GM19043 (cell line): Measurements from ENCODE around the gene ACAD8.
"Not testable (repeated sequence)": the region's sequence is repeated elsewhere in the genome, so short reads cannot be mapped to it uniquely, and the experiment has no call there.

ENCODE experiments used
- ATAC-seq: cut with Tn5 transposase; IDR thresholded peaks from one replicate; pipeline ENCODE4 v1.9.1; 2021; ENCODE audit warnings: low read depth; ENCODE audit not compliant: unreplicated experiment

The ACAD8 gene

GRCh38 chr11:134264966-134265764 is 11.8 kb downstream of the ACAD8 start:
- ATAC-seq: no peak

DNA sequence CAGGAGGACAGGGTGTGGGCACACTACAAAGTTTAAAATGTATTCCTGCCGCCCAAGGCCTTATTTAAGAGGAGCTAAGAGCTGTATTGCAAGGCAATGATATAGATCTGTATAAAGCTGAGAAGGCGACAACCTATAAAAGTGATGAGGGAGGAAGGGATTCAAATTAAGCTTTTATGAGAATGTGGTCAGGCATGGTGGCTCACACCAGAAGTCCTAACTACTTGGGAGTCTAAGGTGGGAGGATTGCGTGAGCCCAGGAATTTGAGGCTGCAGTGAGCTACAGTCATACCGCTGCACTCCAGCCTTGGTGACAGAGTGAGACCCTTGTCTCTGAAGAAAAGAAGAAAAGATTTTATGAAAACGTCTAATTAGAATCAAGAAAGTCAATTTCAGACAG is 13.1 kb downstream of the ACAD8 start:
- no peak for ATAC-seq

DNA sequence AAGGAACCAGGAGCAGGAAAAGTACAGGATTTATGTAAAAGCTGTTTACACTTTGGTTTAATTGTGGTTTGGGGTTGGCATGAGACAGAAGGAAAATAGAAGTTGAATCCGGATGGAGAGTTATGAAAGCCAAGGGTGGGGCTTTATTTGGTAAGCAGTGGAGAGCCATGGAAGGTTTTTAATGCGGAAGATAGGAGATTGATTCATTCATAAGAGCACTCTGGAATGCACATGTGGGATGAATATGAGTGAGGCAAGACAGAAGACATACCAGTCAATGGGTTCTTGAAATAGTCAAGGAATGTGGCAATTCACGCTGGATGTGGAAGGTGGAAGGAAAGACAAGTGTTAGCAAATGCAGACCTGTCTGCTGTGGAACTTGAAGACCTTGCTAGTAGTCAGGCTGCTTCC is 13.5 kb downstream of the ACAD8 start:
- no peak for ATAC-seq

GRCh38 chr11:134267461-134267860 is 14.1 kb downstream of the ACAD8 start:
- ATAC-seq: no peak

DNA sequence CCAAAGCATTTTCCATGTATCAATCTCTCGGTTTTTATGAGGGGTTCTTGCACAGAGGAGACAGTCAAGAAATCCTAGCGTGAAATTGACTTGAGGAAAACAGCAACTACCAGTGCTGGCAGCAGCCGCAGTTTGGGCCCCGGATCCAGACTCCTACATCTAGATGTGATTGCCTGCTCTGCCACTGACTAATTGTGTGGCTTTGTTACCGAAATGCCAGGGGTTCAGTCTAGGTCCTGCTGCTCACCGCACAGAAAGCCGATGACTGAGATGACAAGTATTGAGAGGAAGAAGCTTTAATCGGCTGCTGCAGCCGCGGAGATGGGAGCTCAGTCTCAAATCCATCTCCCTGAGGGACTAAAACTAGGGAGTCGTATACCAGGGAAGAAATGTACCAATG is 14.6 kb downstream of the ACAD8 start:
- no peak for ATAC-seq

DNA sequence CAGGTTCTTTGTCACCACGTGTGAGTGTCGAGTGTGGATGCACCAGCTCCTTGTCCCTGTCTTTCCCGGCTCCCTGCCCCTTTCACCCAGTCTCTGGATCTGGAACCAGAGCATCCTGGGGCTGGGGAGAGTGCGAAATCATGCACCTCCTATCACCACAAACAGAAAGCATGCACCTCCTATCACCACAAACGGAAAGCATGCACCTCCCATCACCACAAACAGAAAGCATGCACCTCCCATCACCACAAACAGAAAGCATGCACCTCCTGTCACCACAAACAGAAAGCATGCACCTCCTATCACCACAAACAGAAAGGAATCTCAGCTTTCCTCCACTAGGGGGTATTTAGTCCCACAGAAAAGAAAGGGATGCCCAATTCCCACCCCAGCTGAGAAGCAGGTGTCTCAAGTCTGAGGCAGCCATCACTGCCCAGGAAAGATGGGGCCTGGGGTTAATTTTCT is 16.9 kb downstream of the ACAD8 start:
- ATAC-seq: no peak

DNA sequence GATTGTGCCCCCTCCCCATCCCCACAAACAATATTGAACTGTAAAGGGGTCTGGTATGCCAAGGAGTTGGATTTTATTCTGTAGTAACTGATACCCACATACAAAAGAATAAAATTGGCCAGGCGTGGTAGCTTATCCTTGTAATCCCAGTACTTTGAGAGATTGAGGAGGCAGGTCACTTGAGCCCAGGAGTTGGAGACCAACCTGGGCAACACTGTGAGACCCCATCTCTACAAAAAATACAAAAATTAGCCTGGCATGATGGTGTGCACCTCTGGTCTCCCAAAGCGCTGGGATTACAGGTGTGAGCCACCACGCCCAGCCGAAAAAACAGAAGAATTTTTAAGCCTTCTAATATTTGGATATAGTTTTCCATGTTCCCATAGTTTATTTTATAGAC is 18.6 kb downstream of the ACAD8 start:
- no peak for ATAC-seq

DNA sequence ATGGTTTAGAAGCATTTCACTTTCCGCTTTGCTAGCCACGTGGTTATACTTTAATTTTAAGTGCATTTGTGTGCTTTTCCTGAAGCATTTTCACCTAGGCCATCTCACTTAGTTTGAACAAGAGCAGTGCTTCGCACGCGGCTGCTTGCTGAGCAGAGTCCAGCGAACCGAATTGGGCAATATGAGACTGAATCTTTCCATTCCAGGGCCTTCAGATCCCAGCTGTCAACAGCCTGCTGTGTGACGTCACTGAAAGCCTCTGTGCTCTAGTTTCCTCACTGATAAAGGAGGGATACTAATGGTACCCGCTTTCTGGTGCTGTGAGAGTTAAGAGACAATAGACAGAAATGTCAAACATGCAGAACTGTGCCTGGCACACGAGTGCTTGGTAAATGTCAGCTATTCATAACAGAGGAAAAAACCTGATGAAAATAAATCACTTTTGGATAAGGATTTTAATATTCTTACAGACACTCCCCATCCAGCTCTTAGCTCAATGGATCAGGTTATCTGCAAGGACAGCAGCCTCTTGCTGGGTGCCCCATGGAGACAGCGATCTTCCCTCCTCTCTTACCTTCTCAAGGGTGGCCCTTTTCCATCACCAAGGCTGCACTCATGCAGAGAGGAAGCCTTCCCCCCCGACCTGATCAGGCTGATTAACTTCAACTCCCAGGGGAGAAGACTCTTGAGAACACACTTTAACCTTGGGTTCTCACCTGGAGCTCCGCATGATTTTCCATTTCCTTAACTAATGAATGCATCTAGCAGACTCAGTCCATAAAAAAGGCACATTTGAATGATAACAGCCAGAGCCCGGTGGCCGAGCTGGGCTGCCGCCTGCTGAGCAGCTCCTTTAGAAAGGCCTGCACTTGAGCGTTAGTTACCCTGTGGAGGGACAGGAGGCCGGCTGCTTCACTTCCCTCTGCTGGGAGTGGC is 19.3 kb downstream of the ACAD8 start:
- no peak for ATAC-seq

GRCh38 chr11:134273317-134273712 is 19.9 kb downstream of the ACAD8 start:
- no peak for ATAC-seq

- no peak for ATAC-seq
These were observed 21.8 kb downstream of the ACAD8 start for GRCh38 chr11:134275188-134275533.

DNA sequence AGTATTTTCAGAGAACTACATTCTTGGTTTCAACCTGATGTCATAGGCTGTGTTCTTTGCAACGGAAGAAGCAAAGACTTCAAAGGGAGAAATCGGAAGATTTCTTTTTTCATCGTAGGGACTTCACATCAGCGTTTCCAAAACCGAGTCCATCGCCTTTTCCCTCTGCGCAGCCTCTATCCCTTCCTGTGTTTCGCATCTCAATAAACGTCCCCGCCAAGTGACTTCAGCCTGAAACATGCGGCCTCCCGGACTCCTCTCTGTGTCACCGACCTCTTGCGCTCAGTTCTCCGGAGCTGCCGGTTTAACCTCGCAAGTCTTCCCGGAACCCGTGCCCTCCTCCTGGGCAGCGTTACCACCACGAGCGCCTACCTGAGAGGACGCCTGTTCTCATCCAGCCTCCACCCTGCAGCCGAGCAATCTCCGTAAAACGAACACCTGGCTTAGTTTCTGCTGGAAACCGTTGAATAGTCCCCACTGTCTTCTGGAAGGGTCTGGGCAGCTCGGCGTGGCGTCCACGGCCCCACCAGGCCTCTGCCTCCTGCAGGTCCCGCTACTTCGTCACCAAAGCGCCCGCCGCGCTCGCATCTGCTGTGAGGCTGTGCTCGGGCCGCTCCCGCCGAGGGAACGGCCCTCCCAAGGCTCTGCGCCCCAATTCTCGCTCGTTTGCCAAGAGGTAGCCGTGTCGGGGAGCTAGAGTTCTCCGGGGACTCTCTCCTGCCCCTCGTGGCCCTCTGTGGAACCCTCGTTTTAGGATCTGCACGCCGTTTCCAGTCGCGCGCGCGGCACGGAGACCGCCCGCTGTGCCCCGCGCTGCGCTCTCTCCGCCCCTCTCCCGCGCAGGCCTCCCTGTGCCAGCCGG is 22.4 kb downstream of the ACAD8 start, which contains the start of gene GLB1L3:
Gene GLB1L3 (plus strand): TSS at position 846 of the 862 bp plus-strand sequence. CDS start 362 bp downstream, outside the sequence.
- ATAC-seq: no peak

DNA sequence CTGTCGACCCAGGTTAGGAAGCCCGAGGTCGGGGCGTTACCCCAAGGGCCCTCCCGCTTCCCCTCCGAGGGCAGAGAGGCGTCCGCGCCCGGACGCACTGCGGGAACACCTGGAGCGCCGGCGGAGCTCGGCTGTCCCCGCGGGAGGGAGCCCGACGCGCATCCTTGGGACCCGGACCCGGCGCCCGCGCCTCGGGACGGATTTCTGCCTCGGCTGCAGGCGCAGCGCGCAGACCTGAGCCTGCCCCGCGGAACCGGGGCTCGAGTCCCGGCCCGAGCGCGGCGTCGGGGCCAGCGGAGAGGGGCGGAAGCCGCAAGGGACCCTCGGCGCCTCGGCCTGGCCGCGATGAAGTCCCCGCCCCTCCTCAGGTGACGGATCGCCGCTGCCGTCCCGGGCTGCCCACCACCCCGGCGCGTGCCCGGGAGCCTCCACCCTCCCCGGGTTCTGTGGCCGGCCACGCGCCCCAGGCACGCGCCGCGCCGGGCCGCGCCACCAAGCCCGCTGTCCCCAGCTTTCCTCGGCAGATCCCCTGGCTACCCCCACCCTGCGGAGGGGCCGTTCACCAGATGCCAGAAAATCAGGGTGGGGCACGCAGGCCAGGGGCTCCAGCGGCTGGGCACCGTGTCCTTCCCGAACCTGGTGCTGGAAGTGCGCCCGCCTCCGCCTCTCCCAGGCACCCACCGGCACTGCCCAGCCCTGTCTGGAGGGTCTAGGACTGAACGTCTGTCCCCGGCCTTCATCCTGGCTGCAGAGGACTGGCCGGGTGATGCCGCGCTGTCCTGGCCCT is 23.2 kb downstream of the ACAD8 start:
- ATAC-seq: no peak

DNA sequence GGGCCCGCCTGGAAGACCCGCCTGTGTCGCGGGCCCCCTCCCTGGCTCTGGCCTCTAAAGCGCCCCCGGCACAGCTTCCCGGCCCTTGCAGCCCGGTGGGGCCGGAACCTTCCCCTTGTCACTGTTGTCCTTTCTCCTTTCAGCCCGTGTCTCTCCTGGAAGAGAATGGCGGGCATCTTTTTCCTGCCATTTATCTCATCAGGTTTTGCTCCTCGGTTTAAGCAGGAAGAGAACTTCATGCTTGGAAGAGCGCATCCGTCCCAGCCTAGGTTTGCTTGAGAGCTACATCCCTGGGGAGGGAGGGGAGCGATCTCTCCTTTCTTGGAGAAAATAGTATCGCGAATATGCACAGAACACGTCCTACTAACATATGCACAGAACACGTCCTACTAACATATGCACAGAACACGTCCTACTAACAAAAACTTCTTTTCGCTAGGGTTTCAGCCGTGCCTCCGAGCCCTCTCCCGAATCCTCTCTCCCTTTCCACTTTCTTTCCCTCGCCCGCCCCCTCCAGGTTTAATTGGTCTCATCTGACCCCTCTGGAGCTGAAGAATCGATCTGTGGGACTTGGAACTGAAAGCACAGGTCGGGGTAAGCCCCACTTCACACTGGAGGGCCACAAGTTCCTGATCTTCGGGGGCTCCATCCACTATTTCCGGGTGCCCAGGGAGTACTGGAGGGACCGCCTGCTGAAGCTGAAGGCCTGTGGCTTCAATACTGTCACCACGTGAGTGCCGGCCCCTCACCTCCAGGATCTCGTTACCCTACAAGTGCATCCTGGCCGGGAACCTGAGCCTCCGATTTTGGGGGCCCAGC is 24.0 kb downstream of the ACAD8 start:
- no peak for ATAC-seq

DNA sequence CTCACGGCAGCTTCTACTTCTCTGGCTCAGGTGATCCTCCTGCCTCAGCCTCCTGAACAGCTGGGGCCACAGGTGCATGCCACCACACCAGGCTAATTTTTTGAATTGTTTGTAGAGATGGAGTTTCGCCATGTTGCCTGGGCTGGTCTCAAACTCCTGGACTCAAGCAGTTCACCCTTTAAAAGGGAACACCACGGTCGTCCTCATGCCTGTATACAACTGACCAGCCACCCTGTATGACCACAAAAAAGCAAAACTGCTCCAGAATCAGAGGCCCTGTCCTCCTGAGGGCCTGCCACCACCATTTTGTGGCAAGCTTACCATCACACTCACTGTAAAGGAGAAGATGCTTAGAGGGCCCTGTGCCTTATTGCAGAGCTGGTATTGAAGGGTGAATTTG is 25.0 kb downstream of the ACAD8 start:
- ATAC-seq: no peak

- not testable (repeated sequence) for ATAC-seq
These were observed 28.3 kb downstream of the ACAD8 start for GRCh38 chr11:134281635-134282034.

DNA sequence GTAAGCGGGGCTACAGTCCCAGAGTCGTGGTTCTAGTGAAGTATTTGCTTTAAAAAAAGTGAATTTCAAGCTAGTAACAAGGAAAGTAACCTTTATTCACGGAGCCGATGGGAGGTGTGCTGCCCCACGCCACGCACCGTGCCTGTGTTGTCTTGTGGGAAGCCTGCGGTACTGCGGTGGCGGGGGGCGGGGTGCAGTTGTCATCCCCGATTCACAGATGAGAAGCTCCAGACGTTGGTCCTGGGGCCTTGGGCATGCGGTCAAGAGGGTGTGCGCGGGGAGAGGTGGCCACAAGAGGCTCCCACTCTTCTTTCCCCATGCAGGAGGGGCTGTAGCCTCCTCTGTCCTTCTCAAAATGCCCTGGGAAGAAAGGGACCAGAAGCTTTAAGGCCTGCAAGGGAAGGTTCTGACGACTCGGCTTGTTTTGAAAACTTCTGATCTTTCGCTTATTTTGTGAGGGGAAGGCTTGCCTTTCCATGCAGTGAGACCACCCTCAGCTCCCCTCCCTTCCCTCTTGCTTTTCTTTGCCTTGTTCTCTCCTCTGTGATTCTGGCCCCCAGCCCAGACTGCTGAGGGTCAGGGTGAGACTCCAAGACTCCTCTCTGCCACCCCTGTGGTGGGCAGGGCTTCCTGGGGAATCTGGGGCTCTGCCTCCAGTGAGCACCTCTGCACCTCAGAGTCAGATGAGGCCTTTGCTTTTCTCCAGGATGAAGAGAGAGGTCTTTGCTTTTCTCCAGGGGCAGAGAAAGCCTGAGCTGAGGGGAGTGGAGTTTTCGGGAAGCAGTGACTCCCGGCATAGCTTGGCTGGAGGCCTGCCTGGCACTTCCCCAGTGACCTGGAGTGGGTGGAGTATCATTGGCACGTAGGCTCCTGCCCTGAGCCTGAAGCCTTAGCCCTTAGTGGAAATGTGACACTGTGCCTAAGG is 29.0 kb downstream of the ACAD8 start:
- no peak for ATAC-seq

GRCh38 chr11:134283461-134284230 is 30.3 kb downstream of the ACAD8 start:
- no peak for ATAC-seq
